ENCODE results near the gene KRT82.

- TF ChIP-seq, protein P1, sequence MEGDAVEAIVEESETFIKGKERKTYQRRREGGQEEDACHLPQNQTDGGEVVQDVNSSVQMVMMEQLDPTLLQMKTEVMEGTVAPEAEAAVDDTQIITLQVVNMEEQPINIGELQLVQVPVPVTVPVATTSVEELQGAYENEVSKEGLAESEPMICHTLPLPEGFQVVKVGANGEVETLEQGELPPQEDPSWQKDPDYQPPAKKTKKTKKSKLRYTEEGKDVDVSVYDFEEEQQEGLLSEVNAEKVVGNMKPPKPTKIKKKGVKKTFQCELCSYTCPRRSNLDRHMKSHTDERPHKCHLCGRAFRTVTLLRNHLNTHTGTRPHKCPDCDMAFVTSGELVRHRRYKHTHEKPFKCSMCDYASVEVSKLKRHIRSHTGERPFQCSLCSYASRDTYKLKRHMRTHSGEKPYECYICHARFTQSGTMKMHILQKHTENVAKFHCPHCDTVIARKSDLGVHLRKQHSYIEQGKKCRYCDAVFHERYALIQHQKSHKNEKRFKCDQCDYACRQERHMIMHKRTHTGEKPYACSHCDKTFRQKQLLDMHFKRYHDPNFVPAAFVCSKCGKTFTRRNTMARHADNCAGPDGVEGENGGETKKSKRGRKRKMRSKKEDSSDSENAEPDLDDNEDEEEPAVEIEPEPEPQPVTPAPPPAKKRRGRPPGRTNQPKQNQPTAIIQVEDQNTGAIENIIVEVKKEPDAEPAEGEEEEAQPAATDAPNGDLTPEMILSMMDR (IDR thresholded peaks at IDR 0.05): no peak
- no peak for TF ChIP-seq POLR2A (IDR thresholded peaks at IDR 0.05)
Measured at GRCh38 chr12:52439845-52440244, 33.7 kb upstream of the KRT82 start.
